ENCODE results near the gene FYB2. TPM values are rescaled to one million over a fixed set of nuclear protein-coding genes. Genes with fewer than 3 reads are reported as not detected.

Gene FYB2
- total RNA-seq, 4 donors from 2014 or later, result not detected

DNA sequence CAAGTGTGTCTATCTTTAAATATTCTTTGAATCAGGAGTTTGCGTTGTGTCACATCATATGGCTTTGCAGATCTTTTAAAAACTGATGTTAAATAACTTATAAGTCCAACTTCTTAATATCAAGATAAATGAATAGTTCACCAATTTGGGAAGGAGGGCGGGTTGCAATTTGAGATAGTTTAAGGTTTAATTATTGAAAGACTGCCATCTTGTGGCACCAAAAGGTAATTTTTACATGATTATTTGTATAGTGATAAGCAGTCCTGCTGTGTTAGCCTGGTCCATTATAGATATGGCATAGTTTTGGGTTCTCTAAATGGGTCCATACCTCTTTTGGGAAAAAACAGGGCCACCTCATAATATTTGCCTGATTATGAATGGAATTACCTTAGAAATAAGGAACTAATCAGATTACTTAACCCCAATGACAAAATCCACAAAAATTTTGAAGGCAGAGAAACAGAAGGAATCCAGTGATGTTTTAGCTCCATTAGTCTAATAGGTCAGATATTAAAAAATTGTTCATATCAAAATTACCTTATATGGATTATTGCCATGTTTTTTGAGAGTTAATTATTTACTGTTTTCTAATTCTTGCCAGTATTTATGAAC is 109.8 kb downstream of the FYB2 start:
- no peak overlapping the region for H3K4me3 ChIP-seq
- H3K36me3 ChIP-seq, result peaks cover 0 to 27% (median 10%) of the 10 kb centered on the region in 4 donors
- WGBS, result 11% methylated on average over 2 of the region's 2 CpGs
- TF ChIP-seq, protein P1, sequence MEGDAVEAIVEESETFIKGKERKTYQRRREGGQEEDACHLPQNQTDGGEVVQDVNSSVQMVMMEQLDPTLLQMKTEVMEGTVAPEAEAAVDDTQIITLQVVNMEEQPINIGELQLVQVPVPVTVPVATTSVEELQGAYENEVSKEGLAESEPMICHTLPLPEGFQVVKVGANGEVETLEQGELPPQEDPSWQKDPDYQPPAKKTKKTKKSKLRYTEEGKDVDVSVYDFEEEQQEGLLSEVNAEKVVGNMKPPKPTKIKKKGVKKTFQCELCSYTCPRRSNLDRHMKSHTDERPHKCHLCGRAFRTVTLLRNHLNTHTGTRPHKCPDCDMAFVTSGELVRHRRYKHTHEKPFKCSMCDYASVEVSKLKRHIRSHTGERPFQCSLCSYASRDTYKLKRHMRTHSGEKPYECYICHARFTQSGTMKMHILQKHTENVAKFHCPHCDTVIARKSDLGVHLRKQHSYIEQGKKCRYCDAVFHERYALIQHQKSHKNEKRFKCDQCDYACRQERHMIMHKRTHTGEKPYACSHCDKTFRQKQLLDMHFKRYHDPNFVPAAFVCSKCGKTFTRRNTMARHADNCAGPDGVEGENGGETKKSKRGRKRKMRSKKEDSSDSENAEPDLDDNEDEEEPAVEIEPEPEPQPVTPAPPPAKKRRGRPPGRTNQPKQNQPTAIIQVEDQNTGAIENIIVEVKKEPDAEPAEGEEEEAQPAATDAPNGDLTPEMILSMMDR (IDR thresholded peaks at IDR 0.05), result peak; percentile 56 to 67 (median 62)
- TF ChIP-seq EP300 (IDR thresholded peaks at IDR 0.05) (no peak), POLR2A (IDR thresholded peaks at IDR 0.05; ENCODE audit: low read depth) (no peak), POLR2AphosphoS5 (IDR thresholded peaks at IDR 0.05) (no peak)
- no peak for DNase-seq (ENCODE audit: extremely low spot score)
- H3K27ac ChIP-seq (replicated peaks in 1 of 4), result no peak overlapping the region
- H3K4me1 ChIP-seq, result peaks cover 0 to 32% (median 18%) of the 10 kb centered on the region in 4 donors
- intact Hi-C loops (cut with DNase I), result loop anchor here (2.0 kb wide), 1 partner anchor 1425 kb away; no protein-coding TSS in a partner anchor
- no peaks in the 10 kb centered on the region for H3K27me3 ChIP-seq
- peaks cover 0 to under 1% (median 0%) of the 10 kb centered on the region in 4 donors for H3K9me3 ChIP-seq

DNA sequence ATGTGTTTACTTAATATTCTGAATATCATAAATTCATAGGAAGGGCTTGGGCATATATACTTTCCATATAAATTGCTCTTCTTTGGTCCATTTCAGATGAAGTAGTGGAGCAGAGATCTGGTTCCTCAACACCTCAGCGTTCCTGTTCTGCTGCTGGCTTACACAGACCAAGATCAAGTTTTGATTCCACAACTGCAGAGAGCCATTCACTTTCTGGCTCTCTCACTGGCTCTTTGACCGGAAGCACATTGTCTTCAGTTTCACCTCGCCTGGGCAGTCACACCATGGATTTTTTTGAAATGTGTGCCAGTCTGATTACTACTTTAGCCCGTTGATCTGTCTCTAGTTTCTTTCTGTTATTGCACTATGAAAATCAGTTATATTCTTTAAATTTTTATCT is 111.8 kb downstream of the FYB2 start:
- no peak overlapping the region for H3K27ac ChIP-seq (replicated peaks in 1 of 4)
- no peaks in the 10 kb centered on the region for H3K27me3 ChIP-seq
- peaks cover 0 to 22% (median 11%) of the 10 kb centered on the region in 4 donors for H3K4me1 ChIP-seq
- peaks cover 0 to 41% (median 18%) of the 10 kb centered on the region in 4 donors for H3K36me3 ChIP-seq
- DNase-seq (ENCODE audit: extremely low spot score), result no peak
- intact Hi-C loops (cut with DNase I), result no loop called here
- H3K9me3 ChIP-seq, result peaks cover 0 to 9% (median 4%) of the 10 kb centered on the region in 4 donors
- 84% methylated on average over 4 of the region's 4 CpGs for WGBS
- H3K4me3 ChIP-seq, result no peak overlapping the region
- TF ChIP-seq POLR2A (IDR thresholded peaks at IDR 0.05; ENCODE audit: low read depth) (no peak), POLR2AphosphoS5 (IDR thresholded peaks at IDR 0.05) (no peak), EP300 (IDR thresholded peaks at IDR 0.05) (no peak)
- TF ChIP-seq, protein P1 (IDR thresholded peaks at IDR 0.05), result no peak

DNA sequence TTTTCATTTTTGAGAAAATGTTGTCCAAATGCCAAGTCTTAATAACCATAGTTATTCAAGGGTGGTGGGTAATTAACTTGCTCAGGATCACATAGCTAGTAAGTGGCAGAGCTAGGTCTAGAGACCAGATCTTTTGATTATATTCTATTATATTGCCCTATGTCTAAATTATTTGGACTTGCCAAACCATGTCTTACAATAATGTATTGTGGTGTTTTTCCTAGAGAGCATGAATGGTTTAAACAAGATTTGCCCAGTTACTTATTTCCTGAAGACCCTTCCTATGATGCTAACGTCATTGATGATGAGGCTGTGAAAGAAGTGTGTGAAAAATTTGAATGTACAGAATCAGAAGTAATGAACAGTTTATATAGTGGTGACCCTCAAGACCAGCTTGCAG is 115.5 kb downstream of the FYB2 start:
- 100% methylated on average over 1 of the region's 1 CpG for WGBS
- no peaks in the 10 kb centered on the region for H3K27me3 ChIP-seq
- intact Hi-C loops (cut with DNase I), result no loop called here
- DNase-seq (ENCODE audit: extremely low spot score), result no peak
- H3K27ac ChIP-seq (replicated peaks in 1 of 4), result no peak overlapping the region
- peaks cover 0 to 15% (median 9%) of the 10 kb centered on the region in 4 donors for H3K9me3 ChIP-seq
- H3K36me3 ChIP-seq, result peaks cover 0 to 55% (median 30%) of the 10 kb centered on the region in 4 donors
- H3K4me1 ChIP-seq, result no peaks in the 10 kb centered on the region
- H3K4me3 ChIP-seq, result no peak overlapping the region
- TF ChIP-seq POLR2AphosphoS5 (IDR thresholded peaks at IDR 0.05) (no peak), EP300 (IDR thresholded peaks at IDR 0.05) (no peak), POLR2A (IDR thresholded peaks at IDR 0.05; ENCODE audit: low read depth) (no peak)
- TF ChIP-seq, protein P1 (IDR thresholded peaks at IDR 0.05), result no peak

GRCh38 chr1:56696663-56697062 is 122.5 kb downstream of the FYB2 start:
- H3K9me3 ChIP-seq, result peaks cover 0 to 7% (median 5%) of the 10 kb centered on the region in 4 donors
- H3K36me3 ChIP-seq, result peaks cover 0 to 29% (median 13%) of the 10 kb centered on the region in 4 donors
- H3K4me3 ChIP-seq, result no peak overlapping the region
- no peaks in the 10 kb centered on the region for H3K27me3 ChIP-seq
- H3K4me1 ChIP-seq, result no peaks in the 10 kb centered on the region
- H3K27ac ChIP-seq (replicated peaks in 1 of 4), result no peak overlapping the region
- no peak for DNase-seq (ENCODE audit: extremely low spot score)
- 90% methylated on average over 3 of the region's 3 CpGs for WGBS
- no peak for TF ChIP-seq POLR2AphosphoS5 (IDR thresholded peaks at IDR 0.05)
- TF ChIP-seq EP300 (IDR thresholded peaks at IDR 0.05), result no peak
- TF ChIP-seq POLR2A (IDR thresholded peaks at IDR 0.05; ENCODE audit: low read depth), result no peak
- TF ChIP-seq, protein P1 (IDR thresholded peaks at IDR 0.05), result no peak
- intact Hi-C loops (cut with DNase I), result no loop called here

Data from esophagus muscularis mucosa (tissue), 4 donors.